HepG2 (cell line): ENCODE measurements around the gene CRK. TPM values are rescaled to one million over a fixed set of nuclear protein-coding genes. Genes with fewer than 3 reads are reported as not detected.

ENCODE experiments used
- CBFB ChIP-seq: sonication (generic); formaldehyde crosslinking; IDR thresholded peaks from 2 replicates; pipeline ENCODE4 v1.4.0; 2020; ENCODE audit warnings: missing genetic modification reagents
- ETS1 ChIP-seq: sonication (generic); formaldehyde crosslinking; IDR thresholded peaks from 2 replicates; pipeline ENCODE4 v1.4.0; 2020; ENCODE audit warnings: missing genetic modification reagents
- HNF1B ChIP-seq: sonication (generic); formaldehyde crosslinking; IDR thresholded peaks from 2 replicates; pipeline ENCODE4 v1.5.1; 2020; ENCODE audit warnings: mild to moderate bottlenecking, moderate library complexity, missing genetic modification reagents
- IRF2 ChIP-seq: IDR thresholded peaks from 2 replicates; pipeline ENCODE4 v1.6.1; 2018; ENCODE audit warnings: missing genetic modification reagents, missing compliant biosample characterization
- KAT8 ChIP-seq: IDR thresholded peaks from 2 replicates; pipeline ENCODE4 v1.6.1; 2016; ENCODE audit warnings: missing genetic modification reagents, missing compliant biosample characterization
- MED8 ChIP-seq: sonication (generic); formaldehyde crosslinking; IDR thresholded peaks from 2 replicates; pipeline ENCODE4 v1.8.1; 2023; ENCODE audit warnings: mild to moderate bottlenecking, missing genetic modification reagents; ENCODE audit not compliant: insufficient replicate concordance
- NFYC ChIP-seq: IDR thresholded peaks from 2 replicates; pipeline ENCODE4 v1.6.1; 2016; ENCODE audit warnings: missing genetic modification reagents, missing compliant biosample characterization
- PHF8 ChIP-seq: sonication (generic); formaldehyde crosslinking; IDR thresholded peaks from 2 replicates; pipeline ENCODE4 v1.5.0; 2020; ENCODE audit warnings: missing genetic modification reagents
- SETDB1 ChIP-seq: sonication (generic); formaldehyde crosslinking; IDR thresholded peaks from 2 replicates; pipeline ENCODE4 v1.5.1; 2020; ENCODE audit warnings: missing genetic modification reagents, mild to moderate bottlenecking, borderline replicate concordance
- SNAI1 ChIP-seq: sonication (generic); formaldehyde crosslinking; IDR thresholded peaks from 2 replicates; pipeline ENCODE4 v1.5.0; 2020; ENCODE audit warnings: mild to moderate bottlenecking, missing genetic modification reagents, borderline replicate concordance
- TERF1 ChIP-seq: sonication (generic); formaldehyde crosslinking; IDR thresholded peaks from 2 replicates; pipeline ENCODE4 v1.8.0; 2022; ENCODE audit warnings: mild to moderate bottlenecking, missing genetic modification reagents, moderate library complexity
- TFE3 ChIP-seq: IDR thresholded peaks from 2 replicates; pipeline ENCODE4 v1.6.1; 2016
- TOE1 ChIP-seq: sonication (generic); formaldehyde crosslinking; IDR thresholded peaks from 2 replicates; pipeline ENCODE4 v1.4.0; 2020; ENCODE audit warnings: mild to moderate bottlenecking, missing genetic modification reagents
- ZBTB10 ChIP-seq: sonication (generic); formaldehyde crosslinking; IDR thresholded peaks from 2 replicates; pipeline ENCODE4 v1.4.0; 2020; ENCODE audit warnings: missing genetic modification reagents, borderline replicate concordance
- ZFY ChIP-seq: sonication (generic); formaldehyde crosslinking; IDR thresholded peaks from 2 replicates; pipeline ENCODE4 v1.4.0; 2020; ENCODE audit warnings: missing genetic modification reagents
- polyA plus RNA-seq, 8 experiments: library from polyadenylated mRNA; depleted of rRNA in 3 of 8; stranded (reverse) in 7 of 8; unstranded in 1 of 8; fragments of >200 nt; fragmentation: Illumina TruSeq in 4 of 8; extraction: Trizol in 4 of 8; gene quantifications; 2 replicates each; pipeline versions ENCODE4 v1.2.1 to v1.2.3, GENCODE V29; 2011 to 2016; ENCODE audit warnings: low read depth in 4 of 8, missing spikeins in 1 of 8, mixed read lengths in 1 of 8; ENCODE audit not compliant: insufficient read depth in 1 of 8
- total RNA-seq, 5 experiments: library from RNA; depleted of rRNA; stranded (reverse); fragments of >200 nt; fragmentation: Illumina TruSeq; extraction: Trizol; gene quantifications; 2 replicates each; pipeline ENCODE4 v1.2.3, GENCODE V29; 2016; ENCODE audit warnings: low read depth in 1 of 5
- TF ChIP-seq, protein P1 (sequence below): sonication (generic); formaldehyde crosslinking; IDR thresholded peaks from 2 replicates; pipeline ENCODE4 v1.8.0; 2022; ENCODE audit warnings: missing genetic modification reagents, mild to moderate bottlenecking, borderline replicate concordance
- TF ChIP-seq, protein P2 (sequence below): sonication (generic); formaldehyde crosslinking; IDR thresholded peaks from 2 replicates; pipeline ENCODE4 v1.8.0; 2022; ENCODE audit warnings: mild to moderate bottlenecking, missing genetic modification reagents, borderline replicate concordance

CRK gene
- total and polyA plus RNA-seq, 2 of the 13 experiments (the other 11 are each of a cell fraction or from before 2014, with no cell fraction given): 47.4 to 54.2 TPM

GRCh38 chr17:1399679-1400512, 56.1 kb downstream of the CRK start, which contains the start of gene YWHAE (continued):
- peak; percentile 64; the same call in 1 of the 2 replicates for TF ChIP-seq CBFB (CRISPR knock-in tag)
- TF ChIP-seq, protein P1, sequence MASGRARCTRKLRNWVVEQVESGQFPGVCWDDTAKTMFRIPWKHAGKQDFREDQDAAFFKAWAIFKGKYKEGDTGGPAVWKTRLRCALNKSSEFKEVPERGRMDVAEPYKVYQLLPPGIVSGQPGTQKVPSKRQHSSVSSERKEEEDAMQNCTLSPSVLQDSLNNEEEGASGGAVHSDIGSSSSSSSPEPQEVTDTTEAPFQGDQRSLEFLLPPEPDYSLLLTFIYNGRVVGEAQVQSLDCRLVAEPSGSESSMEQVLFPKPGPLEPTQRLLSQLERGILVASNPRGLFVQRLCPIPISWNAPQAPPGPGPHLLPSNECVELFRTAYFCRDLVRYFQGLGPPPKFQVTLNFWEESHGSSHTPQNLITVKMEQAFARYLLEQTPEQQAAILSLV (CRISPR knock-in tag): peak; percentile 55; the same call in 1 of the 2 replicates
- TF ChIP-seq, protein P2, sequence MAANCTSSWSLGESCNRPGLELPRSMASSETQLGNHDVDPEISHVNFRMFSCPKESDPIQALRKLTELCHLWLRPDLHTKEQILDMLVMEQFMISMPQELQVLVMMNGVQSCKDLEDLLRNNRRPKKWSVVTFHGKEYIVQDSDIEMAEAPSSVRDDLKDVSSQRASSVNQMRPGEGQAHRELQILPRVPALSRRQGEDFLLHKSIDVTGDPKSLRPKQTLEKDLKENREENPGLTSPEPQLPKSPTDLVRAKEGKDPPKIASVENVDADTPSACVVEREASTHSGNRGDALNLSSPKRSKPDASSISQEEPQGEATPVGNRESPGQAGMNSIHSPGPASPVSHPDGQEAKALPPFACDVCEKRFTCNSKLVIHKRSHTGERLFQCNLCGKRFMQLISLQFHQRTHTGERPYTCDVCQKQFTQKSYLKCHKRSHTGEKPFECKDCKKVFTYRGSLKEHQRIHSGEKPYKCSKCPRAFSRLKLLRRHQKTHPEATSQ: peak; percentile 67; the same call in 1 of the 2 replicates
- peak; percentile 90 for TF ChIP-seq PHF8 (CRISPR knock-in tag)
- no peak for TF ChIP-seq ZBTB10
- peak; percentile 74 for TF ChIP-seq ZFY
- TF ChIP-seq NFYC: no peak
- peak; percentile 58 for TF ChIP-seq MED8 (CRISPR knock-in tag)
- no peak for TF ChIP-seq ETS1
- TF ChIP-seq TERF1 (CRISPR knock-in tag): no peak
- peak; percentile 82; the same call in 1 of the 2 replicates for TF ChIP-seq HNF1B
- TF ChIP-seq TFE3 (CRISPR knock-in tag): peak; percentile 45; the same call in 1 of the 2 replicates
- TF ChIP-seq SNAI1 (CRISPR knock-in tag): no peak
- TF ChIP-seq IRF2 (CRISPR knock-in tag): no peak; the same call in 1 of the 2 replicates
- TF ChIP-seq KAT8 (CRISPR knock-in tag): peak; percentile 97
- no peak for TF ChIP-seq TOE1 (CRISPR knock-in tag)
- no peak for TF ChIP-seq SETDB1 (CRISPR knock-in tag)
